ENCODE measurements around the gene SPIN1.

DNA sequence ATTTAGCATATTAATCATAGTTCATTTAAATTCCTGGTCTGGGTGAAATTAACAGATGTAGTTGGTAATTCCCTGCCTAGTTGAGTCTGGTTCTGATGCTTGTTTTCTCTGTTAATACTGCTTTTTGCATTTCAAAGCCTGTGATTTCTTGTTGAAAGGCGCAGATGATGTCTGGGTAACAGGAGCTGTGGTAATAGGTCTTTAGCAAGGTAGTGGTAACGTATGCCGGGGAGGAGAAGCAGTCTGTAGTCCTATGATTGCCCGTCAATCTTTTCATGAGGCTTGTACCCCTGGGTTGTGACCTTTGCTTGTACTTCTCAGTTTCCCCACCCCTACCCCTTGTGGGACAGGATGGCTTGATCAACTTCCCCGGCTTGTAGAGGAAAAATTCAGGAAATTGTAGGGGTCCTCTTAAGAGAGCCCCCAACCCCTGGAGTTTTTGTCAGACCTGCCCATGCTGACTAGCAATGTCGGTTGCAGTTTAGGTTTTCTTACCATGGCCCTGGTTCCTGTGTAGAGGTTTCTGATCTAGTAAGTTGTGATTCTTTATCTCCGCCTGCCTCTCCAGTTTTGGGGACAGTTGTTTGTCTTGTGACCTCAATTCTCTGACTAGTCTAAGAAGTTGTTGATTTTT is 55.4 kb downstream of the SPIN1 start:
- TF ChIP-seq, protein P1, sequence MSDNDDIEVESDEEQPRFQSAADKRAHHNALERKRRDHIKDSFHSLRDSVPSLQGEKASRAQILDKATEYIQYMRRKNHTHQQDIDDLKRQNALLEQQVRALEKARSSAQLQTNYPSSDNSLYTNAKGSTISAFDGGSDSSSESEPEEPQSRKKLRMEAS (CRISPR knock-in tag; IDR thresholded peaks at IDR 0.05), result no peak
- TF ChIP-seq JUN (CRISPR knock-in tag; IDR thresholded peaks at IDR 0.05) (no peak), ZNF317 (CRISPR knock-in tag; IDR thresholded peaks at IDR 0.05; ENCODE audit: borderline replicate concordance, low read depth) (no peak)
- TF ChIP-seq, protein P2, sequence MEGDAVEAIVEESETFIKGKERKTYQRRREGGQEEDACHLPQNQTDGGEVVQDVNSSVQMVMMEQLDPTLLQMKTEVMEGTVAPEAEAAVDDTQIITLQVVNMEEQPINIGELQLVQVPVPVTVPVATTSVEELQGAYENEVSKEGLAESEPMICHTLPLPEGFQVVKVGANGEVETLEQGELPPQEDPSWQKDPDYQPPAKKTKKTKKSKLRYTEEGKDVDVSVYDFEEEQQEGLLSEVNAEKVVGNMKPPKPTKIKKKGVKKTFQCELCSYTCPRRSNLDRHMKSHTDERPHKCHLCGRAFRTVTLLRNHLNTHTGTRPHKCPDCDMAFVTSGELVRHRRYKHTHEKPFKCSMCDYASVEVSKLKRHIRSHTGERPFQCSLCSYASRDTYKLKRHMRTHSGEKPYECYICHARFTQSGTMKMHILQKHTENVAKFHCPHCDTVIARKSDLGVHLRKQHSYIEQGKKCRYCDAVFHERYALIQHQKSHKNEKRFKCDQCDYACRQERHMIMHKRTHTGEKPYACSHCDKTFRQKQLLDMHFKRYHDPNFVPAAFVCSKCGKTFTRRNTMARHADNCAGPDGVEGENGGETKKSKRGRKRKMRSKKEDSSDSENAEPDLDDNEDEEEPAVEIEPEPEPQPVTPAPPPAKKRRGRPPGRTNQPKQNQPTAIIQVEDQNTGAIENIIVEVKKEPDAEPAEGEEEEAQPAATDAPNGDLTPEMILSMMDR (IDR thresholded peaks at IDR 0.05), result no peak

Data from WTC11 (cell line).